NCI-H2171 treated with DMSO at 0.1 percent for 48 hours (cell line): ENCODE results near the gene BCKDK.

Experiments used
- DNase-seq: peaks from one replicate; lab custom pipeline; 2025; lab: John Stamatoyannopoulos, UW

The BCKDK gene

DNA sequence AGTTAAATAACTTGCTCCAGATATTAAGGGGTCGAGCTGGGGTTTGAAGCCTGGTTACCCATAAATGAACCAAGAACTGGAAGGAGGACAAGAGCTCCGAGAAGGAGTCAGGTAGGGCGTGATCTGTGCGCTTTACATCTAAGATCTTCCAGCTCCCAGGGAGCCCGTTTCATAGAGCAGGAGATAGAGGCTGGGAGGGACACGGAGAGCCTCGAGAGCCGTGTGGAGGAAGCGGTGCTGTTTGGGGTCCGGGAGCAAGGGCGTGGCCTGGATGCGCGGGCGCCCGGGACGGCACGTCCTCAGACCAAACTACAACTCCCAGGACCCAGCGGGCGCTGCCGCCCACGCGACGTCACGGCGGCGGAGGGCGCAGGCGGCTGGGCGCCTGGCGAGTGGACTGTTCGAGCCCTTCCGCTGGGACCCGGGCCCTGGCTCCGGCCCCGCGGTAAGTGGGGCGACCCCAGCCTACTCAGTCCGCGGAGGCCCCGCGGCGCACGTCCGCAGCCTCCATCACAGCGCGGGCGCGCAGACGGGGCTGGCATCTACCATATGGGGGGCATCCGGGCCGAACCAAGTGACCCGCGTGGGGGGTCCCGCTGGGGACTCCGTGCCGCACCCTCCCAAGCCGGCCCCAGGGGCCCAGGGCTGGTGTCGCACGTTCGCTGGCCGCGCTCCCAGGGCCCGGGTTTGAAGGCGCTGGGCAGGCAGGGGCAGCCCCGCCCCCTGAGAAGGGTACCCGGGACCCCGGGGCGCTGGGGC is at the start of gene BCKDK:
Gene BCKDK, plus strand, starts transcription at position 352 of the 759 bp plus-strand sequence. CDS start 838 bp downstream, outside the sequence.
- DNase-seq = peak; percentile 71

DNA sequence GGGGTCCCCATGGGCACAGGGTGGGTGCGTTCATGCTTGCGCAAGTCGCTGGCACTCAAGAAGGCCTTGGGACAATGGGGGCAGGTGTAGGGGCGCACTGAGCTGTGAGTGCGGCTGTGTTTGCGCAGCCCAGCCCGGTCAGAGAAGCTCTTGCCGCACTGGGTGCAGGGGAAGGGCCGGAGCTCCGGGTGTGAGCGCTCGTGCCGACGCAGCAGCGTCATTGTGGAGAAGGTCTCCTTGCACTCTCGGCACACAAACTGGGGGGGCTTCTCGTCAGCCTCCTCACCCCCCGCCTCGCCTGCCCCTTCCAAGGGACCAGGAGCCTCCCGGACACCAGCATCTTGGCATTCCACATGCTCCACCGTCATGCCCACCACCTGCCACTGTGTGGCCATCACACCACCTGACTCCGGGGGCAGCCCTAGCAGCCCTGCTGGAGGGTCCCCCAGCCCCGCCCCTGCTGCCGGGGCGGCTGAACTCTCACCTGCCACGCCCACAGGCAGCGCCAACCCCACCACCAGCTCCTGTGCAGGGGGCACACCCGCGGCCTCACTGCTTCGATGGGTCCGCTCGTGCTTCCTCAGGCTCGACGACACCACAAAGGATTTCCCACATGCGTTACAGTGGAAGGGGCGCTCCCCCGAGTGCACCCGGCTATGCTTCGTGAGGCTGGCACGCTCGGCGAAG is 46.9 kb upstream of the BCKDK start:
- DNase-seq = no peak

DNA sequence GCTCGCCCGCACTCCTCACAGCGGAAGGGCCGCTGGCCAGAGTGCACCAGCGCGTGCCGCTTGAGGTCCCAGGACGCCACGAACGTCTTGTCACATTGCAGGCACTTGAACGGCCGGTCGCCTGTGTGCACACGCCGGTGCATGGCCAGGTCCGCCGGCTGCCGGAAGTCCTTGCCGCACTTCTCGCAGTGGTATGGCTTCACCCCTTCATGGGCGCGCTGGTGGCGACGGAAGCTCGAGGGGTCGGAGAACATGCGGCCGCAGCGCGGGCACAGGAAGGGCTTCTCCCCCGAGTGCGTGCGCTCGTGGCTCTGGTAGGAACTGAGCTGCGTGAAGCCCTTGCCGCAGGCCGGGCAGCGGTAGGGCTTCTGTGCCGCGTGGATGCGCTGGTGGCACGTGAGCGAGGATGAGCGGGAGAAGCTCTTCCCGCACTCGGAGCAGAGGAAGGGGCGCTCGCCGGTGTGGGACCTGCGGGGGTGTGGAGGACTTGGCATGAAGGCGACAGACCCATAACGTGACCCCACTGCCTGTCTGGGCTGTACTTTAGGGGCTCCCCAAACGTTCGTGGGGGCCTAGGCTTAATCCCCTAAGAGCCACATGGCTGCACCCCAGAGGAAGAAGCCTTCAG is 46.3 kb upstream of the BCKDK start:
- DNase-seq = no peak

DNA sequence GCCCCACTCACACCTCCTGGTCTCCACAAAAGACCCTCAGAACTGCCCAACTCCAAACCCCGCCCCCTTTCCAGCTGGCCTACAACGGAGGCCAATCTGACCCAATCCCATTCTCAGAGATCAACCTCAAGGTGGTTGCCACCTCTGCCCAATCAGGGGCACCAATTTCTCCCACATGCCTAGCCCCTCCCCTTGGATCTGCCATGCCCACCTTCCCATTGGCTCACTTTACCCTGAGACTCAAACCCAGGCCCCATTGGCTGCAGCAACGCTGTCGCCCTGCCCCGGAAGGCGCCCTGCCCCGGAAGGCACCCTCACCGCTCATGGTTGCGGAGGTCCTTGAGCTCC is 44.7 kb upstream of the BCKDK start:
- DNase-seq = no peak

DNA sequence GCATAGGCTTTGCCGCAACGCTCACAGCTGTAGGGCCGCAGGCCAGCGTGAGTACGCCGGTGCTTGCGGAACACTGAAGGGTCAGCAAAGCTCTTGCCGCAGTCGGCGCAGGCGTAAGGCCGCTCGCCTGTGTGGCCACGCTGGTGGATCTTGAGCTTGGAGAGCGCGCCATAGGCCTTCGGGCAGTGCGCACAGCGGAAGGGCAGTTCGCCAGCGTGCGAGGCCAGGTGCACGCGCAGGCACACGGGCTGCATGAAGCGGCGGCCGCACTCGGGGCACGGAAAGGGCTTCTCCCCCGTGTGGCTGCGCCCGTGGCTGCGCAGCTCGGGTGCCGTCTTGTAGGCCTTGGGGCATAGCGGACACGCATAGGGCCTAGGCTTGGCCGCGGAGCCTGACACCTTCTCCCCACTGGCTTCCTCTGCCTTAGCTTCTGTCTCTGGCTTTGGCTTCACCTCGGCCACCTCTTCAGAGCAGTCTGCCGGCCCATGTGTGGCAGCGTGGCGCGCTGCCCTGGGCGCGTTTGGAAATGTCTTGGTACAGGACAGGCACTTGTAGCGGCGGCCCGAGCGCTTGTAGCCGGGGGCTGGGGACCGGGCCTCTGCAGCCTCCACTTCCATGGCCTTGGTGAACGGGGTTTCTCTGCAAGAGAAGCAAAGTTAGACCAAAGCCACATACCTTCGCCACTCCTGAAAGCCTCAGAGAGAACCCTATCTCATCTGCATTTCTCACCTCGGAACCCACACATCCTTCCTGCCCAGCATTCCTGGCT is 44.2 kb upstream of the BCKDK start:
- no peak for DNase-seq

DNA sequence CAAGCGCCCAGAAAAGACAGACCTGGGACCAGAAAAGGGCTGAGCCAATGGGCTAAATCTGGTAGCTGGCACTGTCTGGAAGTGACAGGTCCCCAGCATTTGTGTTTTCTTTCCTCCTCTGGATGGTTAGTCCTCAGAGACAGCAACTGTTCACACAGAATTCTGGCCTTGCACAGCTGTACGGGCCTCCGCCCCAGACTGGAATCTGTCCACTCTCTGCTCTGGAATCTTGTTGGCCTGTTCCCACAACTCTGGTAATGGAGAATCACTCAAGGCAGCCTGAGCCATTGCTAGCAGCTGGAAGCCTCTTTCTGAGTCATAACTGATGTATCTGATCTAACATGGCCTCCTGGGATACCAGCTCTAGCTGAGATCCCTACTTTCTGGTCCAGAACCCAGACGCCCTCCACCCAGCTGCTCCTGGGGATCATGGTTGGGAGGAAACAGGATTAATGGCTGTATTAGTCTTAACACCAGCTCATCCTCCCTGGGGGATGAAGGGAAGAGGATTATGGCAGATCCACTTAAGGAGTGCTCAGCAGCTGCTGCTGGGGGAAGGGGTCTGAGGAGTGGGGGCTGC is 43.2 kb upstream of the BCKDK start:
- DNase-seq = peak; percentile 41

DNA sequence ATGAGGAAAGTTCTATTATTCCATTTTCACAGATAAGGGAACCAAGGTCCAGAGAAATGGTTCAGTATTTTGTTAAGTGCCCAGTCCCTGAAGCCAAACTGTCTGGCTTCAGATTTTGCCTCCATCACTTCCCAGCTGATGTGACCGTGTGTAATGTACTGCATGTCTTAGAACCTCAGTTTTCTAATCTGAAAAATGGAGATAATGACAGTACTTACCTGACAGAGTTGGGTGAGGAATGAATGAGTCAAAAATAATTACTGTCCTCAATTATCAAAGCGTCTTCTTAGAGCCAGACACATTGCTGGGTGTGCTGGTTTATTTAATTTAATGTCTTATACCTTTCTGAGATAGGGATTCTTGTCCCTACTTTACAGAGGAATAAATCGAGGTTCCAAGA is 40.8 kb upstream of the BCKDK start:
- no peak for DNase-seq

DNA sequence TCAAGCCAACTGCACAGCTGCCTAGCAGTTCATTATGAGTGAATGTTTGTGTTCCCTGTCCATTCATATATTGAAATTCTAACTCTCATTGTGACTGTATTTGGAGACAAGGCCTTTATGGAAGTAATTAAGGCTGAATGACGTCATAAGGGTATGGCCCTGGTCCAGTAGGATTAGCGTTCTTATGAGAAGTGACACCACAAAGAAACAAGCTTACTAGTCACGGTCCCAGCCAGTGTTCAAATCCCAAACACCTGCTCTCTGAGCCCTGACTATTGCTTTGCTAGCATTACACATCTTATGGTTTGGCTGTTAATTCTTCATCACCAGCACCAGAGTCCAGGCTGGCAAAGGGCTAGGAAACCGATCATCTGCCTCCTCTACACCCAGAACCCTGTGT is 36.3 kb upstream of the BCKDK start:
- no peak for DNase-seq

DNA sequence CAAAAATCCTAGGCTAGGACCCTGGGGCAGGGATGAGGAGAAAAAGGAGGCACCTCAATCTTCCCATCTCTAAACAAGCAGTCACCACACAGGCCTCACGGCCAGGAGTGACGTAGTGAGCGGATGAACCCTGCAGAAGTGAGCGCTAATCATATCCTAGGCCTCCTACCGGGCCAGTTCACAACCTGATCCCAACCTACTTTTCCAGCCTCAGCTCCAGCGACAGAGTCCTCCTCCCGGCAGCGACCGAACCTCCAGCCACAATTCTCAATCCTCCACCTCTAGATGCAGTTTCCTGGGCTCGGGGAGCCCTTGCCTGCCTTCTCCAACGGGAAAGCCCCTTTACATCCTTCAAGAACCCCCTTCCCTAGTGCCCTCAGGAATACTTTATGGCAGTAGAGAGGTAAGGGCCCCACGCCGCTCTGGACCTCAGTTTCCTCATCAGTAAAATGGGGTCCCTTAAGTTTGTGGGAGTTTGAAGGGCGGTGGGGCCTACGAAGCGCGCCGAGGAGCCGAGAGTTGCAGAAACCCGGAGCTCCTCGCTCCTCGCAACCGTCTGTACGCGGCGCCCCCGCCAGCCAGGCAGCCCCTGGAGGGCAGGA is 35.5 kb upstream of the BCKDK start:
- no peak for DNase-seq

DNA sequence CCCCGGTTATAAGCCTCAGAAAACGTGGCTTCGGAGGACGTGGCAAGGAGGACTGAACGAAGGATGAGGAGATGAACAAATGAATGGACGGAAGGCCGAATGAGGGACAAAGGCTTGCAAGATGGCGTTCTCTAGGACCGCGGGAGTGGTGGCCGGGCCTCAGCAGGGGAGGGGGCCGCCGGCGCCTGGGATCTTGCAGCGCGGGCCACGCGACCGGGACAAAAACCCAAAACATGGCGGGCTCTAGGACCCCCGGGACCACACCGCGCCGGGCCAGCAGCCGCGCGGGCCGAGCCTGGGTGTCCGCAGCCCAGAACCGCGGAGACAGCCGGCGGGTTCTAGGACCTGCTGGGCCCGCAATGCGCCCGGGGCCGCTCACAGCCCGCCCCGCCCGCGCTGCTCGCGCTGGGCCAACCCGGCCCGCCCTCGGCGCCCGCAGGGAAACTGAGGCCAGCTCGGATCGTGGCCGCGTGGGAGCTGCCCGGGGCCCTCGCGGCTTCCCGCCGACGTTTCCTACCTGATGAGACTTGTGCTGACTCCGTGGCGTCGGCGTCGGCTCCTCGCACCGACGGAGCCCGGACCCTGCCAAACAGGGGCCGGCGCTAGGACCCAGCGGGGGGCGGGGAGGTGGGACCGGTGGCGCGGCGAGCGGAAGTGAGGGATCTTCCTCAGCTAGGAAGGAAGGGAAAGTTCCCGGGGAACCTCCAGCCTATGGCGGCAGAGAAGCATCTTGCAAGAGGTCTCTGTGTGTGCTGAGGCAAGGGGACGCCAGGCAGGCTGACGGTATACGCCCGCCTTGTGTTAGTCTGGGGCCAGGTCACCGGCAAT is 34.8 kb upstream of the BCKDK start:
- DNase-seq = peak; percentile 87

DNA sequence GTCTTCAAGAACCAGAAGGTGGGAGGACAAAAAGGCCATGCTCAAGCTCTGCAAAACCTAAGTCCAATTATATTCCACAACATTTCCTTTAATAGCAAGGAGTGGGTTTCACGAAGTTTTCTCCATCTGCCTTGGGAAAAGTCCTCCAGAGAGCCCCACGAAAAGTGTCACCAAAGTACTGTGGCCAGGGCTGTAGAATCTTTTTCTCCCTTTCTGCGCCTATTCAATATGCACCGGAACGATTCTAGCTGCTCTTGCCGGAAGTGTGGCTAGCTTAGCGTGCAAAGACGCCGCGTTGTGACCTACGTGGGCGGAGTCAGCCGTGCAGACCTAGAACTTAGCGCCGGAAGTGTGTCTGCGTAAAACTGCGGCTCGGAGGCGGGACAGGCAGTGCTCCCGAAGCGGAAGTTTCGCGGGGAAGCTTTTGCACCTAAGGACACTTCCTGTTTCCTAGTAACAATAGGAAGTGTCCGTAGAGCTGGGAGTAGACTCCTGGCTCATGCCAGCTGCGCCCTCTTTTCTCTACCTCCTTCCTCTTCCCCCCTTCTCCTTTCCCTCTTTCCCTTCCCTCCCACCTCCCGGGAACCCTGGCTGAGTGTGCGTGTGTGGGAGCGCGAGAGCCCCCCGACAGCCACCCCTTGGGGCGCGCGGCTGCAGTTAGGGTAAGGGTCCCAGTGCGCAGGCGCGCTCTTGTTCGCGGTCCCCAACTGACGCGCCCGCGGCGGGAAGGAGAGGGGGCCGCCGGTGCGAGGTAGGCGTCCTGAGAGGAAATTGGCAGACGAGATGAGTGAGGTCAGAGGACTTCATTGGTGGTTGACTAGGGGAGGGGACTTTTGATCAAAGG is 34.0 kb upstream of the BCKDK start, which contains the start of the genes ZNF646 and ZNF668:
Gene ZNF646, plus strand, starts transcription at position 453 of the 844 bp plus-strand sequence. CDS start 1,903 bp downstream, outside the sequence.
Gene ZNF668, minus strand, starts transcription at position 271 of the 844 bp plus-strand sequence. CDS start 9,781 bp downstream, outside the sequence.
- DNase-seq = peak; percentile 100

DNA sequence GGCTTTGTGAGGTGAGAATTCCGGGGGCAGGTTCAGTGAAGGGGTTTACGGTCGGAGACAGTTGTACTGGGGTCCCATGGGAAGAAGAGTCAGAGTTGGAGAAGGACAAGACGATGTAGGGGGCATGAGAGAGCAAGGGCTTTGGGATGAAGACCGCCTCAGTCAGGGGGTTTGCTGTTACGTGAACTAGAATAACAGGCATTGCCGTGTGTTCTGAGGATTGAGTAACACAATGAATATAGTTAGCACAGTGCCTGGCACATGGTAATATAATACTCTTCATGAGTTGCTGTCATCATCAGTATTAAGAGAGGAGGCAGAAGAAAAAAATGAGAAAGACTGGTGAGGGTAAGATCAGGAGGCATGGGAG is 33.4 kb upstream of the BCKDK start:
- DNase-seq = no peak

DNA sequence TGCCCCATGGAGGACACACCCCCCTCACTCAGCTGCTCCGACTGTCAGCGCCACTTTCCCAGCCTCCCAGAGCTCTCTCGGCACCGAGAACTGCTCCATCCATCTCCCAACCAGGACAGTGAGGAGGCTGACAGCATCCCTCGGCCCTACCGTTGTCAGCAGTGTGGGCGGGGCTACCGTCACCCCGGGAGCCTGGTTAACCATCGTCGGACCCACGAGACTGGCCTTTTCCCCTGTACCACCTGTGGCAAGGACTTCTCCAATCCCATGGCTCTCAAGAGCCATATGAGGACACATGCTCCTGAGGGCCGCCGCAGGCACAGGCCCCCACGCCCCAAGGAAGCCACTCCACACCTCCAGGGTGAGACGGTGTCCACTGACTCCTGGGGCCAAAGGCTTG is 31.9 kb upstream of the BCKDK start:
- no peak for DNase-seq

DNA sequence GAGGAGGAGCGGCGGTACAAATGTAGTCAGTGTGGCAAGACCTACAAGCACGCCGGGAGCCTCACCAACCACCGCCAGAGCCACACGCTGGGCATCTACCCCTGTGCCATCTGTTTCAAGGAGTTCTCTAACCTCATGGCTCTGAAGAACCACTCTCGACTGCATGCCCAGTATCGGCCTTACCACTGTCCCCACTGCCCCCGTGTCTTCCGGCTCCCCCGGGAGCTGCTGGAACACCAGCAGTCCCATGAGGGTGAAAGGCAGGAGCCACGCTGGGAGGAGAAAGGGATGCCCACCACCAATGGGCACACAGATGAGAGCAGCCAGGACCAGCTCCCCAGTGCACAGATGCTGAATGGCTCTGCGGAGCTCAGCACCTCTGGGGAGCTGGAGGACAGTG is 31.2 kb upstream of the BCKDK start:
- no peak for DNase-seq

DNA sequence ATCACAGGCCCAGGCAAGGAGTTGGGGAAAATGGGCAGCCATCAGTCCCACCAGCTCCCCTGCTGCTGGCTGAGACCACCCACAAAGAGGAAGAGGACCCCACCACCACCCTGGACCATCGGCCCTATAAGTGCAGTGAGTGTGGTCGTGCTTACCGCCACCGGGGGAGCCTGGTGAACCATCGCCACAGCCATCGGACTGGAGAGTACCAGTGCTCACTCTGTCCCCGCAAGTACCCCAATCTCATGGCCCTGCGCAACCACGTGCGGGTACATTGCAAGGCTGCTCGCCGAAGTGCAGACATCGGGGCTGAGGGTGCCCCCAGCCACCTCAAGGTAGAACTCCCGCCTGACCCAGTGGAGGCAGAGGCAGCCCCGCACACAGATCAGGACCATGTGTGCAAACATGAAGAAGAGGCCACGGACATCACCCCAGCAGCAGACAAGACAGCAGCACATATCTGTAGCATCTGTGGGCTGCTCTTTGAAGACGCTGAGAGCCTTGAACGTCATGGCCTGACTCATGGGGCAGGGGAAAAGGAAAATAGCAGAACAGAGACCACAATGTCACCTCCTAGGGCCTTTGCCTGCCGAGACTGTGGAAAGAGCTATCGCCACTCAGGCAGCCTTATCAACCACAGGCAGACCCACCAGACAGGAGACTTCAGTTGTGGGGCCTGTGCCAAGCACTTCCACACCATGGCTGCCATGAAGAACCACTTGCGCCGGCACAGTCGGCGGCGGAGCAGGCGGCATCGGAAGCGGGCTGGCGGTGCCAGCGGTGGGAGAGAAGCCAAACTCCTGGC is 30.4 kb upstream of the BCKDK start:
- DNase-seq = no peak

DNA sequence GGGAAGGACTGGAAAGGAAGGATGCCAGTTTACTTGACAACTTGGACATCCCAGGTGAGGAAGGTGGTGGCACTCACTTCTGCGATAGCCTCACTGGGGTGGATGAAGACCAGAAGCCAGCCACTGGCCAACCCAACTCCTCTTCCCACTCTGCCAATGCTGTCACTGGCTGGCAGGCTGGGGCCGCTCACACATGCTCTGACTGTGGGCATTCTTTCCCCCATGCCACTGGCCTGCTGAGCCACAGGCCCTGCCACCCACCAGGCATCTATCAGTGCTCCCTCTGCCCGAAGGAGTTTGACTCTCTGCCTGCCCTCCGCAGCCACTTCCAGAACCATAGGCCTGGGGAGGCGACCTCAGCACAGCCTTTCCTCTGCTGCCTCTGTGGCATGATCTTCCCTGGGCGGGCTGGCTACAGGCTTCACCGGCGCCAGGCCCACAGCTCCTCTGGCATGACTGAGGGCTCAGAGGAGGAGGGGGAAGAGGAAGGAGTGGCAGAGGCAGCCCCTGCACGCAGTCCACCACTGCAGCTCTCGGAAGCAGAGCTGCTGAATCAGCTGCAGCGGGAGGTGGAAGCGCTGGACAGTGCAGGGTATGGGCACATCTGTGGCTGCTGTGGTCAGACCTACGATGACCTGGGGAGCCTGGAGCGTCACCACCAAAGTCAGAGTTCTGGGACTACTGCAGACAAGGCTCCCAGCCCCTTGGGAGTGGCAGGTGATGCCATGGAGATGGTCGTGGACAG is 29.4 kb upstream of the BCKDK start:
- no peak for DNase-seq

DNA sequence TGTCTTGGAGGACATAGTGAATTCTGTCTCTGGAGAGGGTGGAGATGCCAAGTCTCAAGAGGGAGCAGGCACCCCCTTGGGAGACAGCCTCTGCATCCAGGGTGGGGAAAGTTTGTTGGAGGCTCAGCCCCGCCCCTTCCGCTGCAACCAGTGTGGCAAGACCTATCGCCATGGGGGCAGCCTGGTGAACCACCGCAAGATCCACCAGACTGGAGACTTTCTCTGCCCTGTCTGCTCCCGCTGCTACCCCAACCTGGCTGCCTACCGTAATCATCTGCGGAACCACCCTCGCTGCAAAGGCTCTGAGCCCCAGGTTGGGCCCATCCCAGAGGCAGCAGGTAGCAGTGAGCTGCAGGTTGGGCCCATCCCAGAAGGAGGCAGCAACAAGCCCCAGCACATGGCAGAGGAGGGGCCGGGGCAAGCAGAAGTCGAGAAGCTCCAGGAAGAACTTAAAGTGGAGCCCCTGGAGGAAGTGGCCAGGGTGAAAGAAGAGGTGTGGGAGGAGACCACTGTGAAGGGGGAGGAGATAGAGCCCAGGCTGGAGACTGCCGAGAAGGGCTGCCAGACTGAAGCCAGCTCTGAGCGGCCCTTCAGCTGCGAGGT is 28.7 kb upstream of the BCKDK start:
- no peak for DNase-seq
